ENCODE measurements around the gene IL4I1.

DNA sequence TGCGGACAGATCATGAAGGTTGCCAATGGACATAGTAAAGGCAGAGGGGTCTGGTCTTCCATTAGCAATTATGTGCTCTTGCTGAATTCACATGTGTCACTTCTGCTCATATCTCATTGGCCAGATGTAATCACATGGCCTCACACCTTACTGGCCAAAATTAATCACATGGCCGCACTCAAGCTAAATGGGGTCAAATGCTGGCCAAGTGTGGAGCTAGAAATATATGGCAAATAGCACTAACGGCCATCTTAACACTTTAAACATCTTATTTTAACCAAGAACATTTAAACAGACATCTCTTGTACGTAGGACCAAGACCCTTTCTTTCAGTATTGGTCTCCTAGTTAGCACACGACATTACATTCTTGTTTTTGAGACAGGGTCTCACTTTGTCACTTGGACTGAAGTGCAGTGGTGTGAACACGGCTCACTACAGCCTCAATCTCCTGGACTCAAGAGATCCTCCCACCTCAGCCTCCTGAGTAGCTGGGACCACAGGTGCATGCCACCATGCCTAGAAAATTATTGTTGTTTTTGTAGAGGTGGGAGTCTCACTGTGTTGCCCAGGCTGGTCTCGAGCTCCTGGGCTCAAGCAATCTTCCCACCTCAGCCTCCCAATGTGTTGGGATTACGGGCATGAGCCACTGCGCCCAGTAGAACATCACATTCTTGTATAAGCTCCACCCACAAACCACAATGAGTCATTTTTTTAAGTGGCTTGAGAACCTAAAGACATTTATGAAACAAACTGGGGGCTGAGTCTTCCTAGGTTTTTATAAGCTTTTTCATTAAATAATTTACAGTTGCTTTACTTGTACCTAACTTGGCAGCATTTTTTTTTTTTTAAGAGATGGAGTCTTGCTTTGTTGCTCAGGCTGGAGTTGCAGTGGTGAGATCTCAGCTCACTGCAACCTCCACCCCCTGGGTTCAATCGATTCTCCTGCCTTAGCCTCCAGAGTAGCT, 48.7 kb downstream of the IL4I1 start:
- TF ChIP-seq POLR2A (IDR thresholded peaks at IDR 0.05), result no peak
- TF ChIP-seq, protein P1, sequence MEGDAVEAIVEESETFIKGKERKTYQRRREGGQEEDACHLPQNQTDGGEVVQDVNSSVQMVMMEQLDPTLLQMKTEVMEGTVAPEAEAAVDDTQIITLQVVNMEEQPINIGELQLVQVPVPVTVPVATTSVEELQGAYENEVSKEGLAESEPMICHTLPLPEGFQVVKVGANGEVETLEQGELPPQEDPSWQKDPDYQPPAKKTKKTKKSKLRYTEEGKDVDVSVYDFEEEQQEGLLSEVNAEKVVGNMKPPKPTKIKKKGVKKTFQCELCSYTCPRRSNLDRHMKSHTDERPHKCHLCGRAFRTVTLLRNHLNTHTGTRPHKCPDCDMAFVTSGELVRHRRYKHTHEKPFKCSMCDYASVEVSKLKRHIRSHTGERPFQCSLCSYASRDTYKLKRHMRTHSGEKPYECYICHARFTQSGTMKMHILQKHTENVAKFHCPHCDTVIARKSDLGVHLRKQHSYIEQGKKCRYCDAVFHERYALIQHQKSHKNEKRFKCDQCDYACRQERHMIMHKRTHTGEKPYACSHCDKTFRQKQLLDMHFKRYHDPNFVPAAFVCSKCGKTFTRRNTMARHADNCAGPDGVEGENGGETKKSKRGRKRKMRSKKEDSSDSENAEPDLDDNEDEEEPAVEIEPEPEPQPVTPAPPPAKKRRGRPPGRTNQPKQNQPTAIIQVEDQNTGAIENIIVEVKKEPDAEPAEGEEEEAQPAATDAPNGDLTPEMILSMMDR (IDR thresholded peaks at IDR 0.05), result no peak

All from esophagus squamous epithelium (tissue), 4 donors.